IMR-90 (cell line): Measurements from ENCODE around the gene PAF1. TPM values are rescaled to one million over a fixed set of nuclear protein-coding genes. Genes with fewer than 3 reads are reported as not detected.

Source experiments
- ATAC-seq: fragments of 200-7000 bp; cut with Tn5 transposase; 2 replicates; pipeline ENCODE4 v1.9.1; 2020; ENCODE audit warnings: low read depth, mild to moderate bottlenecking, moderate library complexity
- BruUV-seq: library from RNA; stranded (reverse); fragments of 400-500 nt; replicated peaks from 2 replicates; lab custom pipeline; 2021; lab: Mats Ljungman, UMichigan
- CTCF ChIA-PET: fragments of 300-600 bp; formaldehyde crosslinking; extraction: SDS; loops from one replicate; lab custom pipeline; 2021; ENCODE audit warnings: antibody characterized with exemption; lab: Yijun Ruan, JAX
- POLR2A ChIA-PET: fragments of 300-600 bp; sonication (Branson Sonifier 250); formaldehyde crosslinking; loops from one replicate; lab custom pipeline; 2022; ENCODE audit warnings: antibody characterized with exemption; ENCODE audit not compliant: unreplicated experiment; lab: Charles Lee
- DNase-seq: peaks from one replicate; pipeline ENCODE4 v3.0.0; 2013
- H2AFZ ChIP-seq: replicated peaks from 2 replicates; pipeline ENCODE3; 2013; ENCODE audit warnings: low read length, mild to moderate bottlenecking; ENCODE audit not compliant: poor library complexity
- H2AK5ac ChIP-seq: 2 replicates; pipeline ENCODE4 v1.6.1; 2013; ENCODE audit warnings: low read depth, low read length, inconsistent platforms
- H2AK9ac ChIP-seq: replicated peaks from 2 replicates; pipeline ENCODE3; 2013; ENCODE audit warnings: mild to moderate bottlenecking, low read depth, low read length, moderate library complexity; ENCODE audit not compliant: poor library complexity
- H2BK120ac ChIP-seq: 2 replicates; pipeline ENCODE4 v1.6.1; 2013; ENCODE audit warnings: low read depth, low read length, inconsistent platforms
- H2BK15ac ChIP-seq: 3 replicates; pipeline ENCODE4 v1.6.1; 2013; ENCODE audit warnings: low read depth, low read length, inconsistent platforms
- H2BK20ac ChIP-seq: 2 replicates; pipeline ENCODE4 v1.6.1; 2013; ENCODE audit warnings: low read depth, mild to moderate bottlenecking, inconsistent platforms, low read length, moderate library complexity
- H2BK5ac ChIP-seq: 2 replicates; pipeline ENCODE4 v1.6.1; 2013; ENCODE audit warnings: mild to moderate bottlenecking, low read depth, low read length, inconsistent platforms; ENCODE audit not compliant: poor library complexity, severe bottlenecking
- H3K14ac ChIP-seq: replicated peaks from 2 replicates; pipeline ENCODE4 v1.6.1; 2013; ENCODE audit warnings: low read depth, low read length, inconsistent platforms
- H3K18ac ChIP-seq: 2 replicates; pipeline ENCODE4 v1.6.1; 2013; ENCODE audit warnings: low read depth, low read length, control low read depth
- H3K23ac ChIP-seq: 2 replicates; pipeline ENCODE4 v1.6.1; 2013; ENCODE audit warnings: low read depth, low read length, inconsistent platforms
- H3K27ac ChIP-seq: 2 replicates; pipeline ENCODE4 v1.5.1; 2013; ENCODE audit warnings: mild to moderate bottlenecking, control low read depth, low read length; ENCODE audit not compliant: insufficient read depth
- H3K27me3 ChIP-seq: 2 replicates; pipeline ENCODE4 v1.6.1; 2013; ENCODE audit warnings: low read length; ENCODE audit not compliant: control insufficient read depth, insufficient read depth
- H3K36me3 ChIP-seq: 2 replicates; pipeline ENCODE4 v1.6.1; 2013; ENCODE audit warnings: low read length, mixed read lengths; ENCODE audit not compliant: control insufficient read depth, insufficient read depth
- H3K4ac ChIP-seq: 2 replicates; pipeline ENCODE4 v1.6.1; 2013; ENCODE audit warnings: low read depth, low read length, inconsistent platforms
- H3K4me1 ChIP-seq: 2 replicates; pipeline ENCODE4 v1.6.1; 2013; ENCODE audit warnings: low read length, mixed read lengths; ENCODE audit not compliant: control insufficient read depth, insufficient read depth
- H3K4me2 ChIP-seq: 2 replicates; pipeline ENCODE4 v1.6.1; 2013; ENCODE audit warnings: low read depth, mild to moderate bottlenecking, control low read depth, low read length, moderate library complexity
- H3K4me3 ChIP-seq: 2 replicates; pipeline ENCODE4 v1.5.1; 2013; ENCODE audit warnings: low read depth, mild to moderate bottlenecking, control low read depth, low read length, moderate library complexity; ENCODE audit not compliant: insufficient read depth
- H3K56ac ChIP-seq: 2 replicates; pipeline ENCODE4 v1.6.1; 2013; ENCODE audit warnings: low read length, inconsistent platforms; ENCODE audit not compliant: insufficient read depth; ENCODE audit errors: extremely low read depth
- H3K79me1 ChIP-seq, 2 experiments: 2 replicates each; pipeline ENCODE4 v1.6.1; 2013; ENCODE audit warnings: low read length in 2 of 2, inconsistent platforms in 1 of 2, low read depth in 1 of 2
- H3K9ac ChIP-seq: 2 replicates; pipeline ENCODE4 v1.6.1; 2013; ENCODE audit warnings: low read depth, low read length, control low read depth
- H3K9me1 ChIP-seq: 2 replicates; pipeline ENCODE4 v1.6.1; 2013; ENCODE audit warnings: low read length, inconsistent platforms; ENCODE audit not compliant: insufficient read depth
- H3K9me3 ChIP-seq: 2 replicates; pipeline ENCODE4 v1.6.1; 2013; ENCODE audit warnings: low read length; ENCODE audit not compliant: control insufficient read depth, insufficient read depth
- H4K20me1 ChIP-seq: 2 replicates; pipeline ENCODE4 v1.6.1; 2013; ENCODE audit warnings: low read length, inconsistent platforms; ENCODE audit not compliant: insufficient read depth
- H4K5ac ChIP-seq: 2 replicates; pipeline ENCODE4 v1.6.1; 2013; ENCODE audit warnings: mild to moderate bottlenecking, low read depth, low read length, control low read depth
- H4K8ac ChIP-seq, 2 experiments: 2 replicates each; pipeline ENCODE4 v1.6.1; 2013; ENCODE audit warnings: low read depth in 2 of 2, low read length in 2 of 2, control low read depth in 1 of 2, inconsistent platforms in 1 of 2
- H4K91ac ChIP-seq: 2 replicates; pipeline ENCODE4 v1.6.1; 2013; ENCODE audit warnings: low read depth, low read length, inconsistent platforms; ENCODE audit not compliant: insufficient read depth
- MAZ ChIP-seq: IDR thresholded peaks from 2 replicates; pipeline ENCODE4 v1.6.1; 2012; ENCODE audit warnings: low read depth, mild to moderate bottlenecking, low read length, improper control_type of control experiment, moderate library complexity, borderline replicate concordance
- RCOR1 ChIP-seq: IDR thresholded peaks from 2 replicates; pipeline ENCODE4 v1.6.1; 2012; ENCODE audit warnings: mild to moderate bottlenecking, low read length, improper control_type of control experiment; ENCODE audit not compliant: insufficient replicate concordance
- WGBS, 2 experiments: methylation state at CpG; one replicate each; pipeline versions ENCODE4 v1.1.5 to v1.1.7; 2013; ENCODE audit warnings: missing lambda C conversion rate in 2 of 2; ENCODE audit not compliant: insufficient read length in 1 of 2; ENCODE audit errors: extremely low coverage in 2 of 2; 5-methylcytosine and 5-hydroxymethylcytosine counted together
- dilution Hi-C: fragments of 300-500 bp; cut with HindIII; formaldehyde crosslinking; loops from one replicate; pipeline ENCODE4 v1.14.3; 2018; ENCODE audit warnings: low sequenced_read_pairs; ENCODE audit not compliant: unreplicated experiment
- in situ Hi-C: fragments of 300-500 bp; cut with MboI; formaldehyde crosslinking; loops from 3 replicates; pipeline ENCODE4 v1.14.3; 2019; ENCODE audit warnings: low sequenced_read_pairs, inconsistent platforms, mixed read lengths
- intact Hi-C: fragments of 100-400 bp; cut with micrococcal nuclease; formaldehyde crosslinking; loops from 2 replicates; pipeline ENCODE4 v1.10.0; 2022
- polyA plus RNA-seq, 3 experiments: library from polyadenylated mRNA; depleted of rRNA; stranded (reverse); fragments of >200 nt; gene quantifications; 2 replicates each; pipeline ENCODE4 v1.2.3, GENCODE V29; 2012; ENCODE audit warnings: low replicate concordance in 1 of 3
- total RNA-seq: library from RNA; depleted of rRNA; stranded (reverse); fragments of >200 nt; gene quantifications from 2 replicates; pipeline ENCODE4 v1.2.3, GENCODE V29; 2012
- TF ChIP-seq, protein P1 (sequence below): conservative IDR thresholded peaks from 2 replicates; pipeline ENCODE4 v1.5.1; 2012; ENCODE audit warnings: mild to moderate bottlenecking, low read depth, low read length, improper control_type of control experiment

The PAF1 gene
- total and polyA plus RNA-seq, 2 of the 4 experiments (the other 2 are of a cell fraction) = 45.7 to 54.3 TPM

DNA sequence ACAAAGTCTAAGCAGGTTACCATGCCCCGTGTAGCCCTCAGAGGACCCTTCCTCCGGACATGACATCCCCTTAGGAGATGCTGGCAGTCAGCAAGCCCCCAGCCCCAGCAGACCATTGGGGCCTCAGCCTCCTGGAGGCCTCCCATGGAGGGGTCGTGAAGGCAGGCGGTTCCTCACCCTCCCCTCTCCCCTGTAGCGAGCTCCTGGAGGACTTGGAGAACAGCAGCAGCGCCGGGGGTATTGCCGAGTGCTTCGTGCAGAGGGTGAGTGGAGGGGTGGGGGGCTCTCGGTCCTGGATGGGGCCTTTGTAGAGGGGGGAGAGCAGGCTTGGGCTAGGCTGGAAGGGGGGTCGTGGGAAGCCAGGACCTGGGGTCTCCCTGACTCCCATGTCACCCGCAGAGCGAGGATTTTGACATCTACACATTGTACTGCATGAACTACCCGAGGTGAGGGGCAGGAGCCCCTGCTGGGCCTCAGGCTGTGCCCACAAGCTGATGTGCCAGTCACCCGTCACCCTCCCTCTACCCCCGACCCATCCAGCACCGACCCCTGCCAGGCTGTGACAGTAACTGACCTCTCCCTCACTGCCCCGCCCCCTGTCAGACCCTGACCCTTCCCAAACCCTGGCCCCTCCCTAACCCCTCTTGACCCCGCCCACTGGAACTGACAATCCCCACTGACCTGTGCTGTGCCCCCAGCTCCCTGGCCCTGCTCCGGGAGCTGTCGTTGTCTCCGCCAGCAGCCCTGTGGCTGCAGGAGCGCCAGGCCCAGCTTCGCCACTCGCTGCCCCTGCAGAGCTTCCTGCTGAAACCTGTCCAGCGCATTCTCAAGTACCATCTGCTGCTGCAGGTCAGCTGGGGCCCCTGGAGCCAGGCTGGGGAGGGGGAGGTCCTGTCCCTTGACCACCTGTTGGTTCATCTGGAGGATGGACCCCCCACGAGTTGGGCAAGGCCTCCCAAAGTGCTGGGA lies 25.5 kb upstream of the PAF1 start:
- H3K36me3 ChIP-seq = peaks cover 51% of the 10 kb centered on the region
- TF ChIP-seq RCOR1 (no peak), MAZ (no peak)
- TF ChIP-seq, protein P1, sequence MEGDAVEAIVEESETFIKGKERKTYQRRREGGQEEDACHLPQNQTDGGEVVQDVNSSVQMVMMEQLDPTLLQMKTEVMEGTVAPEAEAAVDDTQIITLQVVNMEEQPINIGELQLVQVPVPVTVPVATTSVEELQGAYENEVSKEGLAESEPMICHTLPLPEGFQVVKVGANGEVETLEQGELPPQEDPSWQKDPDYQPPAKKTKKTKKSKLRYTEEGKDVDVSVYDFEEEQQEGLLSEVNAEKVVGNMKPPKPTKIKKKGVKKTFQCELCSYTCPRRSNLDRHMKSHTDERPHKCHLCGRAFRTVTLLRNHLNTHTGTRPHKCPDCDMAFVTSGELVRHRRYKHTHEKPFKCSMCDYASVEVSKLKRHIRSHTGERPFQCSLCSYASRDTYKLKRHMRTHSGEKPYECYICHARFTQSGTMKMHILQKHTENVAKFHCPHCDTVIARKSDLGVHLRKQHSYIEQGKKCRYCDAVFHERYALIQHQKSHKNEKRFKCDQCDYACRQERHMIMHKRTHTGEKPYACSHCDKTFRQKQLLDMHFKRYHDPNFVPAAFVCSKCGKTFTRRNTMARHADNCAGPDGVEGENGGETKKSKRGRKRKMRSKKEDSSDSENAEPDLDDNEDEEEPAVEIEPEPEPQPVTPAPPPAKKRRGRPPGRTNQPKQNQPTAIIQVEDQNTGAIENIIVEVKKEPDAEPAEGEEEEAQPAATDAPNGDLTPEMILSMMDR = no peak
- no peak overlapping the region for H2AFZ ChIP-seq
- dilution Hi-C loops = no loop called here
- intact Hi-C loops = no loop called here
- no peak overlapping the region for H3K9ac ChIP-seq
- no peak overlapping the region for H3K27ac ChIP-seq
- no peak overlapping the region for H2BK20ac ChIP-seq
- ATAC-seq (no peak), DNase-seq (no peak)
- H3K18ac ChIP-seq = no peak overlapping the region
- peak overlapping the region; percentile 10; the same call in 1 of the 2 replicates for H3K14ac ChIP-seq
- H2BK120ac ChIP-seq = no peak overlapping the region
- no peak overlapping the region for H3K56ac ChIP-seq
- peaks cover 12% of the 10 kb centered on the region; the same call in 1 of the 2 replicates for H3K9me1 ChIP-seq
- ChIA-PET POLR2A (interaction anchor here (0.6 kb wide), 1 partner anchor 456 kb away, joined by 4 read pairs; no protein-coding TSS in a partner anchor), CTCF (interaction anchor here (0.6 kb wide), 1 partner anchor 1723 kb away, joined by 4 read pairs; no protein-coding TSS in a partner anchor)
- H2AK9ac ChIP-seq = peak overlapping the region; percentile 5
- peaks cover 12% of the 10 kb centered on the region for H3K4me1 ChIP-seq
- no peak overlapping the region for H2BK5ac ChIP-seq
- peaks cover 46% of the 10 kb centered on the region for H4K20me1 ChIP-seq
- H3K23ac ChIP-seq = peak overlapping the region; percentile 23; the same call in 1 of the 2 replicates
- H2BK15ac ChIP-seq = no peak overlapping the region
- H4K91ac ChIP-seq = no peak overlapping the region
- no peaks in the 10 kb centered on the region for H3K9me3 ChIP-seq
- H2AK5ac ChIP-seq = no peak overlapping the region
- no peak overlapping the region for H3K4ac ChIP-seq
- H3K27me3 ChIP-seq = no peaks in the 10 kb centered on the region
- H4K8ac ChIP-seq = no peak overlapping the region
- no TSS peak for BruUV-seq
- peaks cover 13 to 71% of the 10 kb centered on the region in 2 experiments for H3K79me1 ChIP-seq
- peak overlapping the region; percentile 37; the same call in 1 of the 2 replicates for H3K4me2 ChIP-seq
- in situ Hi-C loops = no loop called here
- no peak overlapping the region for H4K5ac ChIP-seq
- no peak overlapping the region for H3K4me3 ChIP-seq
- 74% methylated on average over 9 of the region's 27 CpGs; no CpG with 5 or more reads in 1 of the 2 experiments for WGBS, 2 experiments
